GM03348 (cell line): ENCODE data around the gene CLSTN2.
"Not testable (repeated sequence)": the region's sequence is repeated elsewhere in the genome, so short reads cannot be mapped to it uniquely, and the experiment has no call there.

Experiments used
- DNase-seq: peaks from one replicate; pipeline ENCODE4 v3.0.0; 2012; ENCODE audit warnings: low spot score

Gene CLSTN2

GRCh38 chr3:140423146-140423545, 488.2 kb downstream of the CLSTN2 start:
- no peak for DNase-seq

- not testable (repeated sequence) for DNase-seq
Observed at GRCh38 chr3:140423574-140423973, 488.6 kb downstream of the CLSTN2 start.

GRCh38 chr3:140424211-140424610, 489.2 kb downstream of the CLSTN2 start:
- DNase-seq: peak; percentile 12

- no peak for DNase-seq
Observed at GRCh38 chr3:140424726-140425125, 489.7 kb downstream of the CLSTN2 start.

GRCh38 chr3:140427786-140428185, 492.8 kb downstream of the CLSTN2 start:
- DNase-seq: no peak

GRCh38 chr3:140428380-140428779, 493.4 kb downstream of the CLSTN2 start:
- no peak for DNase-seq

GRCh38 chr3:140429791-140430190, 494.8 kb downstream of the CLSTN2 start:
- DNase-seq: no peak

- no peak for DNase-seq
Observed at GRCh38 chr3:140430494-140430893, 495.5 kb downstream of the CLSTN2 start.

- no peak for DNase-seq
Observed at GRCh38 chr3:140432229-140432669, 497.3 kb downstream of the CLSTN2 start.

GRCh38 chr3:140433431-140433830, 498.4 kb downstream of the CLSTN2 start:
- DNase-seq: no peak

GRCh38 chr3:140434261-140434905, 499.4 kb downstream of the CLSTN2 start:
- no peak for DNase-seq

GRCh38 chr3:140436421-140436820, 501.4 kb downstream of the CLSTN2 start:
- no peak for DNase-seq

- no peak for DNase-seq
Observed at GRCh38 chr3:140438736-140439470, 503.9 kb downstream of the CLSTN2 start.

GRCh38 chr3:140439527-140439926, 504.5 kb downstream of the CLSTN2 start:
- no peak for DNase-seq

GRCh38 chr3:140440446-140440845, 505.5 kb downstream of the CLSTN2 start:
- DNase-seq: no peak

- peak; percentile 36 for DNase-seq
Observed at GRCh38 chr3:140441006-140441405, 506.0 kb downstream of the CLSTN2 start.

GRCh38 chr3:140442621-140443020, 507.6 kb downstream of the CLSTN2 start:
- no peak for DNase-seq

- DNase-seq: no peak
Observed at GRCh38 chr3:140443073-140443472, 508.1 kb downstream of the CLSTN2 start.

- DNase-seq: no peak
Observed at GRCh38 chr3:140443806-140444205, 508.8 kb downstream of the CLSTN2 start.

- DNase-seq: no peak
Observed at GRCh38 chr3:140446734-140447133, 511.7 kb downstream of the CLSTN2 start.

- no peak for DNase-seq
Observed at GRCh38 chr3:140447136-140447535, 512.2 kb downstream of the CLSTN2 start.

GRCh38 chr3:140448001-140448400, 513.0 kb downstream of the CLSTN2 start:
- no peak for DNase-seq

- DNase-seq: no peak
Observed at GRCh38 chr3:140449413-140450256, 514.6 kb downstream of the CLSTN2 start.
